Esophagus muscularis mucosa (tissue), 3 donors: ENCODE data around the gene PSMB7.

Source experiments
- POLR2A ChIP-seq: fragments of 450-650 bp; IDR thresholded peaks from one replicate; pipeline ENCODE4 v1.6.1; 2017; ENCODE audit warnings: antibody characterized with exemption, moderate library complexity, mild to moderate bottlenecking, low read depth
- TF ChIP-seq, protein P1 (sequence below), 3 experiments: fragments of 200-600 bp in 2 of 3; fragments of 450-650 bp in 1 of 3; sonication (generic) in 2 of 3; IDR thresholded peaks; one replicate each; pipeline ENCODE4 v1.5.1; 2017 to 2019; ENCODE audit warnings: antibody characterized with exemption in 3 of 3, mild to moderate bottlenecking in 2 of 3, moderate library complexity in 1 of 3

DNA sequence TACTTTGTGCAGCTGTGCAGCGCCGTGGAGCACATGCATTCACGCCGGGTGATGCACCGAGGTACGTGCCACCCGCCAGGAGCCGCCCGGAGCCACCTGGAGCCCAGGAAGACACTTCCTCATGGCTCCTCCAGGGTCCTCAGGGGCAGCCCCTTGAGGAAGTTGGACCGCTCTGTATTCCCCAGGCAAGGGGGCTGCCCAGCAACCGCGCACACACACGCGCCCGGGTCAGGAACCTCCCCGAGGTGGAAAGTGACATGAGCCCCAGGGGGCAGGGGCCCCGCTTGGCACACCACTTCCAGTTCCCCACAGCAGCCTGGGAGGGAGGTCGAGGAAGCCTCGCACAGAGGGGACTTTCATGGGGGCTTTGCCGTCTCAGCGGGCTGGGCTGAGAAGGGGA, 88.9 kb downstream of the PSMB7 start:
- TF ChIP-seq, protein P1, sequence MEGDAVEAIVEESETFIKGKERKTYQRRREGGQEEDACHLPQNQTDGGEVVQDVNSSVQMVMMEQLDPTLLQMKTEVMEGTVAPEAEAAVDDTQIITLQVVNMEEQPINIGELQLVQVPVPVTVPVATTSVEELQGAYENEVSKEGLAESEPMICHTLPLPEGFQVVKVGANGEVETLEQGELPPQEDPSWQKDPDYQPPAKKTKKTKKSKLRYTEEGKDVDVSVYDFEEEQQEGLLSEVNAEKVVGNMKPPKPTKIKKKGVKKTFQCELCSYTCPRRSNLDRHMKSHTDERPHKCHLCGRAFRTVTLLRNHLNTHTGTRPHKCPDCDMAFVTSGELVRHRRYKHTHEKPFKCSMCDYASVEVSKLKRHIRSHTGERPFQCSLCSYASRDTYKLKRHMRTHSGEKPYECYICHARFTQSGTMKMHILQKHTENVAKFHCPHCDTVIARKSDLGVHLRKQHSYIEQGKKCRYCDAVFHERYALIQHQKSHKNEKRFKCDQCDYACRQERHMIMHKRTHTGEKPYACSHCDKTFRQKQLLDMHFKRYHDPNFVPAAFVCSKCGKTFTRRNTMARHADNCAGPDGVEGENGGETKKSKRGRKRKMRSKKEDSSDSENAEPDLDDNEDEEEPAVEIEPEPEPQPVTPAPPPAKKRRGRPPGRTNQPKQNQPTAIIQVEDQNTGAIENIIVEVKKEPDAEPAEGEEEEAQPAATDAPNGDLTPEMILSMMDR (IDR thresholded peaks at IDR 0.05): no peak
- no peak for TF ChIP-seq POLR2A
